Stimulated activated CD4-positive, alpha-beta T cell treated with anti-CD3 and anti-CD28 coated beads, Interleukin-2, amount 100 ng/mL, for 4 hours (primary cell): ENCODE results near the gene S100A7A.
"Not testable (repeated sequence)": the region's sequence is repeated elsewhere in the genome, so short reads cannot be mapped to it uniquely, and the experiment has no call there.

Source experiments
- DNase-seq: peaks from one replicate; pipeline ENCODE4 v3.0.0-alpha.2; 2020; ENCODE audit warnings: low read depth

The S100A7A gene

DNA sequence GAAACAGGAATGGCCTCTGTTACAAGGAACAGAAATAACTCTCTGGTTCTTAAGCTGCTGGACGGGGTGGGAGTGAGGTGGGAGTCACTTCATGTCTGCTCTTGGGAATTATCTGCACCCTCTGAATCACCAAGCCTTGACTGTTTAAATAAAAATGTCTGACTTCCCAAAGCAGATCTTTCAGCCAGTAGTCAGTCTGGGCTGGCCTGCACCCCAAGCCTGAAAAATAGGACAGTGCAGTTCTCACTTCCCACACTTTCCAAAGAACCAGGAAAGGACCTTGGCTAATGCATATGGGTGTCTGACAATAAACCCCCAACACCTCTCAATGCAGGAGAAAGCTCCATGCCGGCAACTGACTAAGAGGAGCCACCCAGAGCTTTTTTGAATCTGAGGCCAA lies 43.3 kb downstream of the S100A7A start:
- no peak for DNase-seq

DNA sequence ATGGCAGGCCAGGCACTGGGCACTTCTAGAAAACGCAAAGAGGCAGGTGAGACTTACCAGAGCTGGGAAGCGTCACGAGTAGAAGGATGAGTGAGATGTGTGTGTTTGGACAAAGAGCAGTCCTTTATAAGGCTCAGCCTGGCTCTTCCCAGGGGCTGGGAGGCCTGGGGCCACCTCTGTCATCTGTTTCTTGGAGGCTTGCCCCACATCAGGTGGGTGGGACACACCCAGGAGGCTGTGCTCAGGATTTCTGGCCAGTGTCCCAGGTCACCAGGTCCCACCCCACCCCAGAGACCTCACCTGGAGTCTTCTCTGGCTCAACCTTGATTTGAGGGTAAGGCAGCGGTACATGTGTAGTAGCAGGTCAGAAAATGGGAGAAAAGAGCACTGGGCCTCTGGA lies 44.2 kb downstream of the S100A7A start, which contains the start of gene S100A7:
Gene S100A7, minus strand, starts transcription at position 101 of the 400 bp plus-strand sequence. CDS start 1,638 bp downstream, outside the sequence.
- no peak for DNase-seq

DNA sequence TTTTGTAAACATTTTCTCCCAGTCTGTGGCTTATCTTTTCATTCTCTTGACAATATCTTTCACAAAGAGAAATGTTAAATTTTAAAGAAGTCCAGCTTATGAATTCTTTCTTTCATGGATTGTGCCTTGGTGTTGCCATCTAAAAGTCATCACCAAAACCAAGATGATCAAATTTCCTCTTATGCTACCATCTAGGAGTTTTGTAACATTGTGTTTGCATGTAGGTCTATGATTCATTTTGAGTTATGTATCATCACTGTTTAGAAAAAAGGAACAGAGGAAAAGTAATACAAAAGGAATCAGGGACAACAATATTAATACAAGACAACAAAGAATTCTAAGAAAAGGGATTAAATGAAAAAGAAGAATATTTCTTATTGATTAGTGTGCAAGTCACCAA lies 46.4 kb downstream of the S100A7A start:
- not testable (repeated sequence) for DNase-seq

DNA sequence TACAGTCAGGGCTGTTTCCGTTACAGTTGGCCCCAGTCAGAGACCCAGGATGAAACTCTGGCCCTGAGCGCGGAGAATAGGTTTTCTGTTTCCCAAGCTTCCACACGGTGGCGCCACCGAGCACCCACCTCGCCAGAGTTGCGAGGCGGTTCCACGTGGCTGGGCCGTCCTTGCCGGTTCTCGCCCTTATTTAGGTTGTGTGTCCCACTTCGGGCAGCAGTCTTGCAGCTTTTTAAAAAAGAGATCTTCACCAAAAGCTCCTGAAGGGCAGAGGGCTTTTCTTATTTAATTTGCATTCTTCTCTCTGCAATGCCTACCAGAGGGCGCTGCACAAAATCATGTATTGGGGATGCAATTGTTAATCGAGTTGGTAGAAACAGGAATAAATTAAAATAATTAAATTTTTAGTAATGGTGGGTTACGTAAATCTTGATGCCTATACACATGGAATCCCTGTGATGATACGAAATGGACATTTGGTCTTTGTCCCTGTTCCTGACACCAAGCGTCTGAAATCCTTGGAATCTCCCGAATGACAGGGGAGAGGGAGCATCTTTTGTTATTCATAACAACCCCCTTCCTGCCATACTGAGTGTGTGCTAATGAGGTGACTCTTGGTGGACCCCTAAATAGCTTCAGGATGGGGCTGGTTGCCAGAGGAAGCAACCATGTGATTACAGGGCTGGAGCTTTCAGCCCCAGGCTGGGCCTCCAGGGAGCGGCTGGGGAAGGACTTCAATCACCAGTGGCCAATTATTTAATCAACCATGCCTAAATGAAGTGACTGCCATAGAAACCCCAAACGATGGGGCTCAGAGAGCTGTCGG lies 49.7 kb downstream of the S100A7A start:
- peak; percentile 48 for DNase-seq

DNA sequence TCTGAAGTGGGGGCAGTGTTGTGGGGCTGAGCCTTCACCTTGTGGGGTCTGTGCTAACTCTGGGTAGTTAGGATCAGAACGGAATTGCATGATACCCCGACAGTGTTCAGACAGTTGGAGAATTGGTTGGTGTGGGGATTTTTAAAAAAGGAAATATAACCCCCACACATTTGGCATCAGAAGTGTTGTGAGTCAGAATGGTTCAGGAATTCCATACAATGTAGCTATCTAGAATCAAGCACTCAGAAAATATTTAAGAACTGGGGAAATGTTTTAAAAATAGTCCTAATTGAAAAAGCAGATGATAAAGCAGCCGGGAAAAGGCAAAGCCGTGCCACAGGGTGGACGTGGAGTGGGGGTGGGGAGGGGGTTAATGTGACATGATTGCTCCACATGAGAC lies 50.6 kb downstream of the S100A7A start:
- DNase-seq = no peak

DNA sequence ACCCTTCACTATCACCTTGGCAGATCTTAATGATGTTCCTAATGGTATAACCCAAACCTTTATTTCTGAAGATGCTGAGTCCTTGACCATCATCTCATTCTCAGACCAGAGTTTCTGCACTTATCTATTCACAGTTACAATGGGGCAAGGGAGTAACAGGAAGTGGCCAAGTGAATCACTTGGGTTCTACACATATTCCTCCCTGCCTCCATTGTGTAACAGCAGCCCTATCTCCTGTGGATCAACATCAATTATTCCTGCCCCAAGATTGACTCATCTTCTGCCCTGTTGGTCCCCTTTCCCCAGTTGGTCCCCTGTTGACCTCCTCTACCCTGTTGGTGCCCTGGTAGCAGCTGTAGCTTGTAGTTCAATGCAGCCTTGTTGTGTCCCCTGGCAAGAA lies 54.4 kb downstream of the S100A7A start:
- no peak for DNase-seq
